Measurements from ENCODE around the gene SEC14L6.

DNA sequence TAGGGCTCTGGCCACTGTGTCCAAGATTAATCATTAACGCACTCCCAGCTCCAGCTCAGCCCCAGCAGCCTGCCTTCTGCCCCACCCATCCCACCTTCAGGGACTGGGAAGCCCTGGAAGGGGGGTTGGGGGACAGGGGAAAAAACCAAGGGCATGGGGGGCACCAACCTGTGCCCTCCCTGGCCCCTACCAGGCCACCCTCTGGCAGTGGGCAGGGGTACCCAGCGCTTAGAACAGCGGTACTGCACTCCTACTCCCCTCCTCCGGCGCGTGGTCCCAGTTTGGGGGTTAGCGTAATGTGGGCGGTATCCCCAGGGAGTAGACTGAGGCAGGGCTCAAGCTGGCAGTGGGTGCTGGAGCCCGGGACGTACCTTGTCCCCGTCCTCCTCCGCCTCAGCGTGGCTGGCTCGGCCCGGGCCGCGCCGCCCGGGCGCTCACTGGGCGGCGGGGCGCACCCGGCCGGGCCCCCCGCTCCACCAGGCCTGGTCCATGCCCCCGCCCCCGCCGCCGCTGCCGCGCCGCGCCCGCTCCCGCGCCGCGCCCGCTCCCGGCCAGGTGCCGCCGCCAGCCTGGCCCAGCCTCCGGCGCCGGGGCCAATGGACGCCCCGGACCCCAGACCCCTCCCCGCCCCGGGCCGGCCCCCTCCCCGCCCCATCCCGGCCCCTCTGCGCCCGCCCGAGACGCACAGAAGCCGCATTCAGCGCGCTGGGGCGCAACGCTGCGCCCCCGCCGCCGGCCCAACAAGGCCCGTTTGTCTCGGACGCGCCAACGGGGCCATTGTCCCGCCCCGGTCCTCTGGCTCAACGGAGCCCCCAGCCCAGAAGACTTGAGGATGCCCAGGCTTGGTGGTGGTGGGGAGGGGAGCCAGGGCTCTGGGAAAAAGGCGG is 27.8 kb upstream of the SEC14L6 start, which contains the start of gene GAL3ST1:
- no peak for TF ChIP-seq POLR2A (IDR thresholded peaks at IDR 0.05)
- TF ChIP-seq CTCF (IDR thresholded peaks at IDR 0.05): no peak
